ENCODE data around the gene FUCA2.

FUCA2 gene, protein sequence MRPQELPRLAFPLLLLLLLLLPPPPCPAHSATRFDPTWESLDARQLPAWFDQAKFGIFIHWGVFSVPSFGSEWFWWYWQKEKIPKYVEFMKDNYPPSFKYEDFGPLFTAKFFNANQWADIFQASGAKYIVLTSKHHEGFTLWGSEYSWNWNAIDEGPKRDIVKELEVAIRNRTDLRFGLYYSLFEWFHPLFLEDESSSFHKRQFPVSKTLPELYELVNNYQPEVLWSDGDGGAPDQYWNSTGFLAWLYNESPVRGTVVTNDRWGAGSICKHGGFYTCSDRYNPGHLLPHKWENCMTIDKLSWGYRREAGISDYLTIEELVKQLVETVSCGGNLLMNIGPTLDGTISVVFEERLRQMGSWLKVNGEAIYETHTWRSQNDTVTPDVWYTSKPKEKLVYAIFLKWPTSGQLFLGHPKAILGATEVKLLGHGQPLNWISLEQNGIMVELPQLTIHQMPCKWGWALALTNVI

GRCh38 chr6:143510991-143511891, at the start of gene FUCA2:
TSS of gene FUCA2 (minus strand) at chr6:143511720. CDS start at chr6:143511634, 86 bp downstream.
- peak; percentile 76 for DNase-seq

- no peak for DNase-seq
These were observed 49.7 kb upstream of the FUCA2 start for GRCh38 chr6:143561105-143561704.

DNA sequence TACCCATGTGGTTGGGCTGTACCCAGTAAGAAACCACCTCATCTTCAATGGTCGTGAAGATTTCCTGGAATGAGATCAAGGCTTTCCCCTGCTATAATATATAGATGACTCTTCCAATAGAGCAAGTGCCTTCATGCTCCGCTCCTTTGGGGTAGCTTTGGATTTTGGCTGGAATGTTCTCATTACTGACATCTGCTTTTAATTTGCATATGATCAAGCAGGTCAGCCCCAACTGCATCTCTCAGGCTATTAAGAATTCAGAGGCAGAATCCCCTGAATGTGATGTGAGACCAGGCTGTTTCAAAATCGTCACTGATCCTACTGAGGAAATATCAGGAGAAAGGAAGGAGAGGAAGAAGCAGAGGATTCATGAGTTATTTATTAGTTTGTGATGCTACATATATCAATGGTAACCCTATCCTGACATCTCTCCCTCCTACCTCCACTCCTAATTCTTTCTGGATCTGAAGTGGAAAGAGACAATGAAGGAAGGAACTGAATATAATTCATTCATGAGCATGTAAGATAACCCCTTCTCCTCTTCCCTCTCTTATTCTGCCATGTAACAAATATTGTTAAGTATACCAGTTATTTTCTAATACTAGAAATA, 47.6 kb upstream of the FUCA2 start:
- DNase-seq = peak; percentile 79

- peak; percentile 98 for DNase-seq
These were observed 45.0 kb upstream of the FUCA2 start for GRCh38 chr6:143556529-143556928.

DNA sequence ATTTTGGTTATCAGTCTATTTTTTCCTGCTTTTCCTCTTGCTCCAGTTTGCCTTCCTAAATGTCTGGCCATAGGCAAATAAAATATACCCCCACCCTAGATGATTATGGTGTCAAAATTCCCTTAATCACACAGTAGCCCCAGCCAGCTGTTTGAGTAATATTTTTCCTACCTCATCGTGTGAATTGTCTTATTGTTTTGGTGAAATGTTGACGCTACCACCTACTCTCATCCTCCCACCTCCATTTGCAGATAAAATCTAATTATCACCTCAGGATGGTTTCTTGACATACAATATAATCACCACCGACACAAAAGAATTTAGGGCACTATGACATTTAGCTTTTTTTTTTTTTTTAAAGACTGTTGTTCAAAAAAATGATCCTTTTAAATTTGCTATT, 44.1 kb upstream of the FUCA2 start:
- DNase-seq = no peak

GRCh38 chr6:143555071-143555492, 43.6 kb upstream of the FUCA2 start:
- no peak for DNase-seq

DNA sequence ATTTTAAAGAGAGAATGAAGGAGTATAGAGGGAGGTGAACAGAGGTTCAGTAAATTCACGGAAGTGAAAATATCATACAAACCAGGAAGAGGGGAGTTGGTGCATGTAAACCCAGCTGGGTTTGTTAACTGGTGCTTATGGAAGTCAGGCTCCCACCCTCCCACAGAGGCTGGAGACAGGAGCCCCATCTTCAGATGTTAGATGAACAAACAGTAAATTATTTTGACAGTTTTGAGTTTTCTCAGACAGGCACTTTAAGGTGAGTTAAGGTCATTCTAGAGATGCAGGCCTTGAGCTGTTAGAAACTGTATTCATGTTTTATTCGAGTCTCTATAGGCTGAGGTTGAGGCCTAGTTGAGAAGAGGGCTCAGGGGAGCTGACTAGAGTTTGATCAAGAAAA, 41.8 kb upstream of the FUCA2 start:
- no peak for DNase-seq

GRCh38 chr6:143549949-143550268, 38.4 kb upstream of the FUCA2 start:
- no peak for DNase-seq

DNA sequence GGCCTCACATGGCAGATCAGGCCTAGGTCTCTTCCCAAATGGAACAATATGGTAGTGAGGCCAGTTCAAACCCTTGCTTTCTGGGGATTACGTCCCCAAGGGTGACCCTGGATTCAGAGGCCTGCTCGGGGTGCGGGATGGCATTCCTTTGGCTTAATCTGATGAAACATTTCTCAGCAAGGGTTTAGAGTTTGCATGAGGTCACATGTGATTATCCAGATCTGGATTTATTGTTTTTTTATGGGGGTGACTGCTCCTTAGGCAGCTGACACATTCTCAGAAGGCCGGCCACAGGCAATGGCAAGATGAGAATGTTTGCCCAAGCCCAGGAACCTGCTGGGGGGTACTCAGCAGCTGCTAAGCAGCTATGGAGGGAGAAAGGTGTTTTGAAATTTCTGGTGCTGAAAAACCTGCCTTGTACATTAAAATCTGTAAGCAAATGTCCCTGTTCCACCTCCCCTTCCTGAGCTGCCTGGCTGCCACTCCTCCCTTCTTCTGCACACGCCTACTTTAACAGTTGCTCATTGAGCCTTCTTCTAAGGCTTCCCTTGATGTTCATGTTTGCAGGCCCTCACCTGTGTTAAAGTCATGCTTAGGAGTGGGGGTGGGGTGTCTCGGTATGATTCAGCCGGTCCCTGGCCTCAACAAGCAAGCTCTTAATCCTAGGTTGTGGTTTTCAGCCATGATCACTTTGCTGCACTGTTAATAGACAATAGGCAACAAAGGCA, 37.9 kb upstream of the FUCA2 start:
- no peak for DNase-seq

GRCh38 chr6:143546599-143546998, 35.1 kb upstream of the FUCA2 start:
- DNase-seq = no peak

DNA sequence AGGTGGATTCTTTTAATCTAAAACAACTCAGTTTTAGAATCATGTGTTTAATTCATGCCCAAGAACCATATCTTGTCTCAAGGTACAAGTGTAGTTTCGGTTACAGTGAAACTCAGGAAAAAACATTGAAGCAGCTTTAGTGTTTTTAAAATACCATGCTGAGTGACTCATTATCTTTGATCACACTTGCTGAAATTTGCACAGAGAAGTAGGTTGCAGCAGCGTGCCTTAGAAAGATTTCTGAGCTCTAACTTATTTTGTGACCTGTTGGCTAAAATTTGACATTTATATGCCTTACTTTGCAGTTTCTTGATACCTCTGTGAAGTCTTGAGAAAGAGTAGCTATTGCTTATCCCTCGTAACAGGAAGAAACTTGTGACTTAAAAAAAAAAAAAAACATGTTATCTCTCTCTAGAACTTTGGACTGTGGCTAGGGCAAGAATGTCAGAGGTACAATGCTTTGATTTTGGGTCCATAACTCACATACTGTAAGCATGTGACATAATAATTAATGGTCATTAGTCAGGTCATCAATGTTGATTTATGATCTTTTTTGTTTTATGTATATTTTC, 34.5 kb upstream of the FUCA2 start:
- peak; percentile 28 for DNase-seq

GRCh38 chr6:143545165-143545564, 33.6 kb upstream of the FUCA2 start:
- DNase-seq = no peak

DNA sequence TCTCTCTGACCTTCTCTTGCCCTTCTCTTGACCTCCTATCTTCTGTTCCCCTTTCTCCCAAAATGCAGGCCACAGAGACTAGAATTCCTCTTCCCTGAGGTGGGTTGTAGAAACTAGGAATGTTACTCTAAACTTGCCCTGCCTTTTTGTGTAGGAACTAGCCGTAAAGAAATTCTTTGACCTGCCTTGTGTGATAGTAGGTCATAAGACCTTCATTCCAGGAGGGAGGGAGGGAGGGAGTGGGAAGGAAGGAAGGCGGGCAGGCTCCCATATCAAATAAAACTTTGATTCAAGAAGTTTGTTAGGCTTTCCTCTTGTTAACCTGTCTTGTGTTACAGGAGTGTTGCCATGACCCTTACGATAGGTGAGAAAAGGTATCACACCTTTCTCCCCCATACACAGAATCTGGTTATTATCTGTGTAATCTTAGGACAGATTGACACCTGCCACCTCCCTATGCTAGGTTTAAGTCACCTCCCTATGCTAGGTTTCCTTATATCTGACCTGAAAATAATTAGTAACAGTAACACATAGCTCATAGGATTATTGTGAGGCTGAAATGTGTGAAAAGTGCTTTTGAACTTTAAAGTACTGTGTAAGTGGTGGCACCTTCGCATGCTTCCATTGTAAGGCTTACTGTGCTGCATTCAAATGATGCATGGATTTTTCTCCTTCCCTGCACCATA, 32.6 kb upstream of the FUCA2 start:
- no peak for DNase-seq

DNA sequence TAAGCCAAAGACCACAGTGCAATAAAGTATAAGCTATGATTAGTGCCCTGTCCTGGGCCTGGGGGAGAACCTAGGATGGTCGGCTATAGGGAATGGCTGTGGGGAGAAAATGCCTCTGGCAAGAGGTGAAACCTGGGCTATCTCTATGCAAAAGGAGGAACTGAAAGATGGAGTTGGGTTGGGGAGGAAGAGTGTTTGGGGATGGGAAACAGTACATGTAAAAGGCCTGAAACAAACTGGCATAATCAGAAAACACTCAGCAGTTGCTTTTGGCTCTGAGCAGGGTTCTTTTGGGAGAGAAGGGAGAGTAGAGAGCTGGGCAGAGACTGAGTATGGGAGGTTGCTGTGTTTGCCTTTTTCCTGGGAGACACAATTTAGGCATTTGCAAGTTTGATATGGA, 31.9 kb upstream of the FUCA2 start:
- no peak for DNase-seq

- DNase-seq = no peak
These were observed 31.4 kb upstream of the FUCA2 start for GRCh38 chr6:143542888-143543287.

- no peak for DNase-seq
These were observed 28.7 kb upstream of the FUCA2 start for GRCh38 chr6:143540192-143540591.

- no peak for DNase-seq
These were observed 28.2 kb upstream of the FUCA2 start for GRCh38 chr6:143539734-143540133.

DNA sequence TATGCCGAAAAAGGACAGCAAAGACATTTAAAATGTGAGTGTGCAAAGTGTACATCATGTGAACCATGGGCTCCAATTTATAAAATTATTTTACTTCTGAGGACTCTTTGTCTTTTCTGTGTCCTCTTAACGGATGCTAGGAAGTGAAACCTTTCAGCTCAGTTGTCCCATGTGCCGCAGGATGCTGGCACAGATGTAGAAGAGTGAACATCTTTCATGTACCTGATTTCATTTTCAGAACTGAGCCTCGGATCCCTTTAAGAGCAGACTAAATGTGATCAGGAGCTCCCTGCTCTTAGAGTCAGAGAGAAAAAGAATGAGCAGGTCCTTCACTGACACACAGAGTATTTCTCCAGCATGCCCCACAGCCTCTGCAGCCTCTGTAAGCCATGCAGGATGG, 27.6 kb upstream of the FUCA2 start:
- DNase-seq = no peak

GRCh38 chr6:143538374-143538773, 26.9 kb upstream of the FUCA2 start:
- DNase-seq = no peak

- DNase-seq = peak; percentile 58
These were observed 25.6 kb upstream of the FUCA2 start for GRCh38 chr6:143536866-143537691.

Measured in fibroblast of skin of right quadriceps (primary cell).